IPS-NIHi7 (cell line): ENCODE results near the gene NME4.
"Not testable (repeated sequence)": the region's sequence is repeated elsewhere in the genome, so short reads cannot be mapped to it uniquely, and the experiment has no call there.

ENCODE experiments used
- DNase-seq: peaks from one replicate; pipeline ENCODE4 v3.0.0; 2012; ENCODE audit warnings: mixed read lengths; ENCODE audit errors: extremely low spot score

The NME4 gene

DNA sequence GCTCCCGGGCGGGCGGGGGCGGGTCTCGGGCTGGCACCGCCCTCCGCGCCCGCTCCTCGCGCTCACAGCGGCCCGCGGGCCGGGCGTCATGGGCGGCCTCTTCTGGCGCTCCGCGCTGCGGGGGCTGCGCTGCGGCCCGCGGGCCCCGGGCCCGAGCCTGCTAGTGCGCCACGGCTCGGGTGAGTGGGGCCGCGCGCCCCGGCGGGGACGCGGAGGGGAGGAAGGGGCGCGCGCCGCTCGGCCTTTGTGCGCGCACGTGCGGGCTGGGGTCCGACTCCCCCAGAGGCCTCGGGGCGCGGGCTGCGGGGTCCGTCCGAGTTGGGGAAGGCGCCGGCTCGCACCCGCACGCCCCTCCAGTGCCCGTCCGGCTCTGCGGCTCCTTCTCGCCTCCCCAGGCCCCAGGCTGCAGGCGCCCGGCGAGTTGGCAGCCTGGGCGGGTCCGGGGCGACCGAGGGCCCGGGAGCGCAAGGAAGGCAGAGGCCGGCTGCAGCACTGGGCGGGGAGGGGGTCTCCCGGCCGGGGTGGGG is at the start of gene NME4:
TSS of gene NME4 (plus strand) at position 65 of the 527 bp plus-strand sequence. CDS start at position 89, 24 bp downstream.
- DNase-seq = peak; percentile 64

DNA sequence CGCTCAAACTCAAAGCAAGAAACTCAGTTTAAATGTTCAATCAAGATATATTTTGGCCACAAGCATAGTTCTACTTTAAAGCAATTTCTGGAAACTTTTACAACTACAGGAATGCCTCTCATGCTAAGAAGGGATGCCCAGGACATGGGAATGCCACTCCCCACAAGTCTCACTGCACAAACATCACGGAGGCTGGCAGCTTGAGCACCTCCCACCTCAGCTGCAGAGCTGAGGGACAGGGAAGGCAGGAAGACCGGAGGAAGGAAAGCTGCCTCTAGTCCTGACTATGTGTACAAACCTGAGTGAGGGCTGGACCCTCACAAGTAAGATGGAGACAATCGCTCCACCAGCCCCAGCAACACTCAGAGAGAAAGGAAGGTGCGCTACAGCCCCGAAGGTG is 49.8 kb upstream of the NME4 start:
- no peak for DNase-seq

DNA sequence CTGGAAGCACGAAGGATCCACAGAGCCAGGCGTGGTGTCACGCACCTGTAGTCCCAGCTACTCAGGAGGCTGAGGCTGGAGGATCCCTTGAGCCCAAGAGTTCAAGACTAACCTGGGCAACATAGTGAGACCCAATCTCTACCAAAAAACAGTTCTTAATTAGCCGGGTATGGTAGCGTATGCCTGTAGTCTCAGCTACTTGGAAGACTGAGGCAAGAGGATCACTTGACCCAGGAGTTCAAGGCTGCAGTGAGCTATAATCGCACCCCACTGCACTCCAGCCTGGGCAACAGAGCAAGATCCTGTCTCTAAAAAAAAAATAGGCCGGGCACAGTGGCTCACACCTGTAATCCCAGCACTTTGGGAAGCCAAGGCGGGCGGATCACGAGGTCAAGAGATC is 48.5 kb upstream of the NME4 start:
- not testable (repeated sequence) for DNase-seq

DNA sequence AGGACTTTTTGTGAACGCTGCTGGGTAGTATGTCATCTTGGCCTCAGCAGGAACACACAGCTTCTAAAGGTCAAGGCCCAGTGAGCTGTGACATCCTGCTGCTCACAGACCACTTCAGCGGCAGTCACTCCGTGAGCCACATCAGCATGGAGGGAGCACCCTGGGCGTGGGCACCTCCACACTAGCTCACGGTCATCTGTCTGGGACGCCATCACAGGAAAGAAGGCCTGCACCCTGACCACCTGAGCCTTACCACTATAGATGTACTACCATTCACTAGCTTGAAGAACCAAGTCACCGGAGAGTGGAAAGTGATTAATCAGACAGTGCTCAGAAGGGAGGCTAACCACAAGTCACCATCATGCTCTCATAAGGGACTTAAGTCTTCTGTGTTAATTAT is 47.8 kb upstream of the NME4 start:
- no peak for DNase-seq

DNA sequence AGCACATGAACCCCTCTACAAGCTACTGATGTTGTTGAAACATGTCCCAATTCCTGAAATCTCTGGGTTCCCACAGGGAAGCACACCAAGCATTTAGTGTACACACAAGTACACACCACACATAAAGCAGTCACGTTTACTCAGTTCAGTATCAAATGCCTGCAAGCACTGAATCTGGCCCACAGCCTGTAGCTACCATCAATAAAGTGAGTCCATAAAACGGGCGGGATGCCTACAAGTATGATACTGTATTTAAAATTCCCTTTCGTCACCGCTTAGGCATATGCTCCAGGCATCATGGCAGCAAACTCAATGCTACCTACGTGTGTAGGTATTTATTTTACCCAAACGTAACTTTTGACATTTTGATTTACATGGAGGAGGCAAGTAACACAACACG is 46.8 kb upstream of the NME4 start:
- no peak for DNase-seq

DNA sequence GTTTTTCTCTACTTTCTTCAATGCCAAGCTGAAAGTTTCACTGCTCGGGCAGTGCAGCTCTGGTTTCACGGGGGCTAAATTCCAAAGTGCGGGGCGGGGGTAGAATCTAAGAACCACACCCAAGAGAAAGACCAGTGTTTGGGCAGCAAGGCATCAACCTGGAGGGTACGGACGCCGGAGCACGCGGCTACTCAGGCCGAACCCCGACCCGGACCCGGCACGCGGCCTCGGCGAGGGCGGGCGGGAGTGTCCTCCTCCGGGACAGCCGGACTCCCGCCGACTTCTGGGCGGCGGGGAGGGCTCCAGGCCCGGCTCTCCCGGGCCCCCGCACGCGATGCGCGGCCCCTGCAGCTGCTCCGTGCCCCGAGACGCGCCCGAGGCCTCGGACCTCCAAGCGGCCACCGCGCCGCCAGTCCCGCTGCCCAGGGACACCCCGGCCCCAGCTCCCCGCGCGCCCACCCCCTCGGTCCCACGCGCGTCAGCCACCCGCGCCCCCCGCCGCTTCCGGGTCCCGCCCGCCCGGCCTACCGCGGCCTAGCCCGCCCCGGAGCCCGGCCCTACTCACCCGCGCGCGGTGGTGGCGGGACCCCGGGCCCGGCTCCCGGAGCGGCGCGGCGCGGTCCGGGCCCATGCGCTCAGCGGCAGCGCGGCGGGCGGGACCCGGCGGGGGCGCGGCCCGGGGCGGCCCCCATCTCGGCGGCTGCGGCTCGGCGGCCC is 45.0 kb upstream of the NME4 start:
- DNase-seq = no peak

DNA sequence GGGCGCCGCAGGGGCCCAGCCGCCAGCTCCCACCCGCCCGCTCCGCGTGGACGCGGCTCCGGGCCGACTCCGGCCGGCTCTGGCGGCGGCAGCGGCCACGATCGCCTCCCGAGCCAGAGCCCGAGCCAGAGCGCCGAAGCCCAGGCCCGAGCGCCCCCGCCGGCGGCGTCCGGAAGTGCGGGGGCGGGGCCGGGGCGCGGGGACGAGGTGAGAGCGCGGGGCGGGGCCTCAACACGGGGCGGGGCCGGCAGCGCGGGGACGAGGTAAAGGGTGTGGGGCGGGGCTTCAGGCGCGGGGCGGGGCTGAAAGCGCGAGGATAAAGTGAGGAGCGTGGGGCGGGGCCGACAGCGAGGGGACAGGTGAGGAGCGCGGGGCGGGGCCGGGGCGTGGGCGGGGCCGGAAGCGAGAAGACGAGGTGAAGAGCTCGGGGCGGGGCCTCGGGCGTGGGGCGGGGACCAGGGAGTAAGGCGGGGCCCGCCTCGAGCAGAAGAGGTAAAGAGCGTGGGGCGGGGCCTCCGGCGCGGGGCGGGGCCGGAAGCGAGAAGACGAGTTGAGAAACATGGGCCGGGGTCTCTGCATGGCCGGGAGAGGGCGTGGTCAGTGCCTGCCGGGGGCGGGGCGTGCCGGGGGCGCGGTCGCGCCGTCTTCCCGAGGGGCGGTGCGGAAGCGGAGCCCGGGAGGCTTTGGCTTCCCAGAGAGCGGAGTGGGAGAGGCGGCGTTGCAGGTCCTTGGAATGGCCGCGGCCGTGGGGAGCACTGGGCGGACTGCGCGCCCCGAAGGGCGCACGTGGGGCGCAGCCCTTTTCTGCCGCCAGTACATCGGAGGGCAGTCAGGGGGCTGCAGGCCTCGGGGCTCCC is 44.2 kb upstream of the NME4 start, which contains the start of gene AXIN1:
TSS of gene AXIN1 (minus strand) at position 177 of the 857 bp plus-strand sequence. CDS start 5,698 bp downstream, outside the sequence.
- DNase-seq = peak; percentile 96

DNA sequence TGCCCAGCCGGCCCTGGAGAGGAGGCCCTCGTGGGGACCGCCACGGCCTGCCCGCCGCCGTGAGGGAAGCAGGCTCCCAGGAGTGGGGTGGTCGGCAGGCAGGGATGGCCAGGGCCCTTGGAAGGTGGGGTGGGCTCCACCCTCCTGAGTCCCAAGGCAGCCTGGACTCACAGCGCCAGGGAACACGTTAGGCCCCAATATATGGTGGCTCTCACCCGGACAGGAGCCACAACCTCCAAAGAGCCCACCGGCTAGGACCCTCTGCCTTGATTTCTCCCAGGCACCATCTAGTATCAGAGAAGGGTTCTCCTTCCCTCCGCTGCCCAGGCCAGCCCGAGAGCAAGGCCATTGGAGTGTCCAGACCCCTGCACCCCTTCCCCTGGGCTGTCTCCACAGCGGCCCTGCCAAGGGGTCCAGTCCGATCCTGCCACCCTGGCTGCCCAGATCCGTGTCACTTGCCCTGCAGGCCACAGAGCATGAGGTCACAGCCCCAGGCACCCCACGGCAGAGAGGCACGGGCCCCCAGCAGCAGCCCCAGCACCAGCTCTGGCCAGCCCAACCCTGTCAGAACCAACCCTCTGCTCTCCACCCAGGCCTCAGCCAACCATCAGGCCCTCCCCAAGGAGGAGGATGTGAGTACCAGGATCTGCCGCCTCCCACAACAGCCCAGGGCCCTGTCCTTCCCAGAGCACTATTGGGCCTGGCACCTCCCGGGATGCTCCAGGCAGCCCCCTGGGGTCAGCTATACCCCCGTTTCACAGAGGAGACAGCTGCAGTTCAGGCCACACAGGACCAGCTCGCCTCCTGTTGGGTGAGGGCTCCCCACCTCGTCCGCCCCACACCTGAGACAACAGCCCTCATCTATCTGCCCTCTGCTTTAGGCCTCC is 43.4 kb upstream of the NME4 start:
- DNase-seq = no peak

DNA sequence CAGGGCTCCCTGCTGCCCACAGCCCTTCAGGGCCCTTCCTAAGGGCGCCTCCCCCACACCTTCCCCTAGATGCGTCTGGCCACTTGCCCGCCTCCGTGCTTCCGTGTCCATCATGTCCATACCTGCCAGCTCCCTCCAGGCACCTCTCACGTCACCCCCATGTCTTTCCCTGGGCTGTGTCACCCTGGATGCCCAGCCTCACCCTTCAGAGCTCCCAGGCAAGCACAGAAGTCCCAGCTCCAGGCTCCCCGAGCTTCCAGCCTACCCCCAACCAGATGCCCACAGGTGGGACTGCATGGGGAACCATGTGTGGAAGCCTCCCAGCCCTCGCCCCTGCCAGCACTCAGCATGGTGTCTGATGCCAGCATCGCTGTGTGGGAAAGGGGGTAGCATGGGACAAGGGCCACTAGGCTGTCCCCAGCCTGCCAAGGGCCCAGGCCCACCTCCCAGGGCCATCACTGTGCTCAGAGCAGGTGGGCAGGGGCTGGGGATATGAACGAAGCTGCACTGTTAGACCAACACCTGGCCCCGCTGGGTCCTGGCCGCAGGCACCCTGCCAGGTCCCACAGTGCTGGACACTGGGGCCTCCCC is 42.6 kb upstream of the NME4 start:
- no peak for DNase-seq

DNA sequence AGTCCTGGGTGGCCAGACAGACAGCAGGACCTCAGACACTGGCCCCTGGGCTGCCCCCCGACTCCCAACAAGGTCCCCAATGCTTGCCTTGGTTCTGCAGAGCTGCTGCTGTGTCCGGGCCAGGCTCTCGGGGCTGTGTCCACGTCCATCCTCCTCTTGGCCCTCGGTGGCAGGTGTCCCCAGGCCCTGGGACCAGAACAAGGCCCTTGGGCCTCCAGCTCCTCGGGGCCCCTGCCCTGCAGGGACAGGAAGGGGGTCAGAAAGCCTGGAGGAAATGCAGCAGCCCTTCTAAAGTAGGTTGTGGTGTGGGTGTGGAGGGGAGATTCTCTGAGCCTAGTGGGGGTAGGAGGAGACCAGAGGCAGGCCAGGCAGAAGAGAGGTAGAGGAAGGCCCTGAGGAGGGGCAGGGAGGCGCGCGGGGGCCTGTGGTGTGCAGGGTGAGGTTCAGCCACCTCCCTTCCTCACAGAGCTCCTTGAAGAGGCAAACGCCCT is 42.0 kb upstream of the NME4 start:
- no peak for DNase-seq

DNA sequence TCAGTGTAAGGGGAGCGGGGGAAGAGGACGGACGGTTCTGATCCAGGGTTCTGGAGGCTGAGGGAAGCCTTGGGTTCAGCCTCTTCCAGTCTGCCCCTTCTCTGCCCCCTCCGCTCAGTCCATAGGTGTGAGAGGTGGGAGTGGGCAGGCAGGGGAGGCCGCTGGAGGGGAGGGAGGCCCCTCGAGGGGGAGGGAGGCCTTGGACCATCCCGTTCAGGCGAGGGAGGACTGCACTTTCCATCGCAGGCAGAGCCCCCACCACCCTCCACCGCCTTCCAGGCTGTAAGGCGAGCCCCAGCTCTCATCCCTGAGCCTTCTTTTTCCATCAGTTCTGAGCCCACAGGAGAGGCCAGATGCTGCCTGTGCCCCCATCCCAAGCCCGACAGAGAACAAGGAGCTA is 40.3 kb upstream of the NME4 start:
- DNase-seq = no peak

DNA sequence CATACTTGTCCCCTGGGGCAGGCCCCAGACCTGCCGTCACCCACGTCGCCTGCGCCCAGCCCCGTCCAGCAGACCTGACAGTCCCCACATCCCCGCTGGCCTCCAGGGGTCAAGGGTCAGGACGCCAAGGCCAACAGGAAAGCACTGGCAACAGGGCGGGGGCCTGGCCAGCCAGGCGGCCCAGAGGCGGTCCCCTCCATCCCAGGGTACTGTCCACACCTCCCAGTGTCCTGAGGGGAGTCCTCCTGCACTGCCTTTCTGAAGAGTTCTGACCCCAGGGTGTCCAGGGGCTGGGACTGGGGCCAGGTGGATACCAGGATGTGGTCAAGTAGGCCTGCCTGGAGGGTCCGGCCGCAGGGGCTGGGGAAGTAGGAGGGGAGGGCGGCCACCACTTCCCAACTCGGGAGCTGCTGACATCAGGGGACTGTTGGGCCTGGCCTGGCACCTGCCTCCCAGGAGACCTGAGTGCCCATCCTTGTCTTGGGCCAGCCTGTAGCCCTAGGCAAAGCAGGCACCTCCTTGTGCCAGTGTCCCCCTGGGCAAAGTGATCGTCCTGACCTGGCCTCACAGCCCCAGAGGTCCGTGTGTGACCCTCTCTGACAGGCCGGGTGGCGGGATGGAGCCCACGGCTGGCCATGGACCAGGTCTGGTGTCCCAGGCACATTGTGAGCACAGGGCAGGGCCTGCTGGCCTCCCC is 37.8 kb upstream of the NME4 start:
- no peak for DNase-seq

DNA sequence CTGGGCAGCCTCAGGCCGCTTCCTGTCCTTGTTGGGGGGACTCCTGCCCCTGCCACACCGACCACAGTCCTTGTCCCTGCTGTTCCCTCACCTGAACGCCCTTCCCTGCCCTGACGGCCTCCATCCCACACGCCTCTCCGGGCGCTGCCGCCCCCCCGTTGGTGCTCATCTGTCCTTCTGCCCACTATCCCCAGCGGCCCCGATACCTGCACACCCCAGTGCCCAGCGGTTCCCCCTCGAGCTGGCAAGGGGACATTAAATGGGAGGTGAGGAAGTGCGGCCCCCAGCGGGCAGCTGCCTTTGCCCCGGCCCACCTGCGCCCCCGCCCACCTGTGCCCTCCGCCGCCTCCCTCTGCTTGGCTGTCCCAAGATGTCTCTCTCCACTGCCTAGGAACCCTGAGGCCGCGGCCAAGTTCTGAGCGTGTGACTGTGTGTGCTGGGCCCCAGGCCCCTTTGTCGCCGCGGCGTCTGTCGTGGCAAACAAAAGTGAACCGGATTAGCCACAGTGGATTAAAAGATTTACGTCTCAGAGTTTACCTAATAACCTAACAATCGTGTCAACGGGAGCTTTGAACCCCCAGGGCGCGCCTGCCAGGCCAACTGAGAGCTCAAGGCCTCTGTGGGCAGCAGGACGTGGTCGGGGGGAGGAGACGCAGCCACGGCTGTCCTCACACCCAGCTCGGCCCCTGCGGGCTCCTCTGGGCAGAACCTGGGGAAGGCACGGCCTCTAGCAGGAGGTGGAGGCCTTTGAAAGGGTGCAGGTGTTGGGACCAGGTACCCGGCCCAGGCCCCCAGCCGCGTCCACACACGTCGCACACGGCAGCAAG is 36.9 kb upstream of the NME4 start:
- DNase-seq = no peak

DNA sequence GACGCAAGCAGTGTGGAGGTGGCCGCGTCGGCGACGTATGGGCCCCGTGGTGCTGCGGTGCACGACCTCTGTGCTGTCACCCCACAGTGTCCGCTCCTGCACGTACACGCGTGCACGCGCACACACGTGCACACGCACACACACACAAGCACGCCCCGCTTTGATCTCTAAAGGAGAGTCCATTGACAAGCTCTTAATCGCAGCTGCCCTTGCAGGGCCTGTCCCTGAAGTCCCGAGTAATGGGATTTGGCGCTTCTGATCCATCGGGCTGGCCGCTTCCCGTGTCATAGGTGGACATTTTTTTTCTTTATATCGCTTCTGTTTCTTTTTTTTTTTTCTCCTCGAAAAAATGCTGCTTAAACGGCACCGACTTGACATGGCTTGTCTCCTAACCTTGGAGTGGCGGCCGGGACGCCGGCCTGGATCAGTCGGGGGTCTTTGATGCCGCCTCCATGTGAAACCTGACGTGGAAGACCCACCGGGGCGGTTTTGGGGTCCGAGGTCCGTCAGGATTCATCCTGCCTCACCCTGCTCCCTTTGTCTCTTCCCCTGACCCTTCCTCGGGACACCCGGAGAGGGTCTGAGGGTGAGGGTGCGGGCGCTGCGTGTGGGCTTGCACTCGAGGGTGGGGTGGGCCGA is 36.2 kb upstream of the NME4 start:
- DNase-seq = no peak

DNA sequence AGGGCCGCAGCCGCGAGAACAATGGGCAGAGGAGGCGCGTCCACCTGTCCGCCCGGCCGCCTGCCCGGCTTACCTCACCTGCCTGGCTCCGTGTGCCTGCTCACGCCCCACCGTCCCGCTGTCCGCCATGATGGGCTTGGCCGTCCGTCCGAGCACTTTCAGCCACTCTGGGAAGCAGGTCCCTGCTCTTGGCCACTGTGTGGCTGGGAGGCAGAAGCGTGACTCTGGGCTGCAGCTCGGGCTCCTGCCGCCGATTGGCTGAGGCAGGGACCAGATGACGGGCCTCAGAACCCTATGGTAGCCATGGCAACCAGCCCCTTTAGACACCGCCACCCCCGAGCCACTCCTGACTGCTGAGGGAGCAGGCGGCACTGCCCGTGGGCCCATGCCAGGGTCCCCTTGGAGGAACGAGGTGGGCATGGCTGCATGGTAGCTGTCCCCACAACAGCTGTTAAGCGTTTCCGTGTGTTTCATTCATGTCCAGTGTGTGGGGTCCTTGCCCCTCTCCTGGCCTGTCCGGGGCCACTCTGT is 35.6 kb upstream of the NME4 start:
- no peak for DNase-seq

DNA sequence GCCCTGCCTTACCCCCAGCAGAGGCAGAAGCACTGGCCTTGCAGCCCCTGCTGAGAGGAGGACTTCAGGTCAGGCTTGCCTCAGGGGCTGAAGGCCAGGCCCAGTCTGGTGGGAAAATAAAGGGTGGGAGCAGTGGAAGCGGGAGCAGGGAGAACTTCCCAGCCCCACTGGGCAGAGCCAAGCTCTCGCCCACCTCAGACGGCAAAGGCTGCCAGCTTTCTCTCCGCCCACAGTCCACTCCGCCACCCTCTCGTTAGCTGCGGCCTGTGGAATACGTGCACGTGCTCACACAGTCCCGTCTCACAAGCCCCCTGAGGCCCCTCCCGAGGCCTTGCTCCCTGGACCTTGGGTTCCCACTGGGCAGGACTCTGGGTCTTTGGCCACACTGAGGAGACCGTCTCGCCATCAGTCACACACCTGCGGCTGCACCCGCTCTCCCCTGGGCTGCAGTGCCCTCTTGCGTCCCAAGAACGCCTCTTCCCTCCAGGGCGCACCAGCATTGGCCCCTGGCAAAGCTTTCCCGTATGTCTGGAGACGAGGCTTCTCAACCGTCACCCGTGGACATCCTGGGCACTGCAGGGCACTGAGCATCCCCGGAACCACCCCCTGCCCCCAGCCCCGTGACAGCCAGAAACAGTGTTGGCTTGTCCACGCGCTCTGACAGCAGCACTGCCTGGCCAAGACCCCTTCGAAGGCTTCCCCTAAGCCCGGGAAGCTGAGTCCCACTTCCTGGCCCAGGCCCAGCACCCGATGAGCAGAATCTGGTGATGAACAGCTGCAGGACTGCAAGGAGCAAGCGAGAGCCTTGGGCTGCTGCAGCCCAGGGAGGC is 34.9 kb upstream of the NME4 start:
- peak; percentile 88 for DNase-seq

DNA sequence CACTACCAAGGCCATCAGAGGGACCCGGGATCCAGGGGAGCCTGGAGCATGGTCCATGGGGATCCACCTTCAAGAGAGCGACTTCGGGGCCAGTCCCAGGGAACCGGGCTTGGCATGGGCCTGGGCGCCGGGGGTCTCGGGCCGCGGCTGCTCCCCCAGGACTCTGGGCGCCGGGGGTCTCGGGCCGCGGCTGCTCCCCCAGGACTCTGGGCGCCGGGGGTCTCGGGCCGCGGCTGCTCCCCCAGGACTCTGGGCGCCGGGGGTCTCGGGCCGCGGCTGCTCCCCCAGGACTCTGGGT is 34.3 kb upstream of the NME4 start:
- DNase-seq = not testable (repeated sequence)

DNA sequence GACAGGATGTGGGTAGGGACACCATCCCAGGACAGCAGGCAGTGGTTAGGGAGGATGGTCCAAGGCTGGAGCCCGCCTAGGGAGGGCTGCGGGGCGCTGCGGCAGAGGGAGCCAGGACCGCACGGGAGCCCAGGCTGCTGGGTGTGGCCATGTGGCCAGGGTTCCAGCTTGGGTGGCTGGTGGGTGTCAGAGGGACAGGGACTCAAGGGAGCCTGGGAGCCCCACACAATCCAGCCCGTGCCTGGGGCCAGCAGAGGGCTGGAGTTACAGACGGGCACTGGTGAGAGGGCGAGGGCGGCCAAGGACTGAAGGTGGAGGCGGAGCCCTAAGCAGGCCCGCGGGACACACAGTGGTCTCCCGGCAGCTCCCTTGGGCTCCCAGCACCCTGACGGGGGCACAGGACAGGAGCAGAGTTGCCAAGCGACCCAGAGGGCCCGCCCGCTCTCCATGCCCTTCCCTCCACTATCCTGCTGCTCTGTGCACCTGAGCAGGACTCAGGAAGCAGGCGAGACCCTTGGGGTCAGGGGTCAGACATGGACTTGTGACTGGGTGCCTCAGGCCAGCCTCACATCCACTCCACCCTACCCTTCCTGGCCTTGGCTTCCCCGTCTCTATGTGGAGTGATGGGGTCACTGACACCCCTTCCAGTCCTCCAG is 33.8 kb upstream of the NME4 start:
- no peak for DNase-seq
